HCT116 (cell line): Measurements from ENCODE around the gene RPL15. TPM values are rescaled to one million over a fixed set of nuclear protein-coding genes. Genes with fewer than 3 reads are reported as not detected.

ENCODE experiments used
- ATAC-seq: fragments of 200-7000 bp; cut with Tn5 transposase; 2 replicates; pipeline ENCODE4 v1.9.1; 2020; ENCODE audit warnings: mild to moderate bottlenecking, moderate library complexity
- BruUV-seq: library from RNA; stranded (reverse); fragments of 400-500 nt; replicated peaks from 2 replicates; lab custom pipeline; 2021; lab: Mats Ljungman, UMichigan
- CTCF ChIA-PET: fragments of 300-600 bp; sonication (Branson Sonifier 250); formaldehyde crosslinking; loops from one replicate; lab custom pipeline; 2021; ENCODE audit warnings: antibody characterized with exemption; lab: Charles Lee
- POLR2A ChIA-PET: fragments of 300-600, 350-600 bp; sonication (Branson Sonifier 250); formaldehyde crosslinking; loops from one replicate; lab custom pipeline; 2021; ENCODE audit warnings: antibody characterized with exemption; lab: Charles Lee
- RAD21 ChIA-PET, 2 experiments: fragments of 300-600 bp; sonication (Branson Sonifier 250); formaldehyde crosslinking; loops; one replicate each; lab custom pipeline; 2023; ENCODE audit warnings: low total read pairs in 2 of 2; ENCODE audit not compliant: uncharacterized antibody in 2 of 2, unreplicated experiment in 2 of 2, low non-redundant PET in 1 of 2; lab: Charles Lee
- DNase-seq: peaks from one replicate; pipeline ENCODE4 v3.0.0-alpha.2; 2010; ENCODE audit warnings: low read depth, low spot score
- H2AFZ ChIP-seq: fragments of 200-600 bp; shearing (Covaris generic), sonication (generic); 2 replicates; pipeline ENCODE4 v1.6.1; 2017; ENCODE audit warnings: low read depth, mixed run types, mixed read lengths, antibody characterized with exemption, low read length; ENCODE audit not compliant: poor library complexity, severe bottlenecking
- H3K27ac ChIP-seq: 2 replicates; pipeline ENCODE4 v1.5.1; 2012; ENCODE audit warnings: low read depth, low read length
- H3K27me3 ChIP-seq: fragments of 200-600 bp; sonication (generic); 2 replicates; pipeline ENCODE4 v1.6.1; 2016; ENCODE audit warnings: mixed run types, low read length, mixed read lengths; ENCODE audit not compliant: insufficient read depth
- H3K36me3 ChIP-seq, 2 experiments: fragments of 200-500 bp in 1 of 2; fragments of 200-600 bp in 1 of 2; sonication (Bioruptor generic) in 1 of 2; sonication (generic) in 1 of 2; 2 replicates each; pipeline versions ENCODE4 v1.5.1 to v1.6.1; 2014 to 2016; ENCODE audit warnings: low read length in 2 of 2, inconsistent platforms in 1 of 2, mixed read lengths in 1 of 2, mixed run types in 1 of 2; ENCODE audit not compliant: insufficient read depth in 2 of 2, control insufficient read depth in 1 of 2
- H3K4me1 ChIP-seq, 2 experiments: fragments of 200-600 bp in 1 of 2; sonication (generic) in 1 of 2; 2 replicates each; pipeline versions ENCODE4 v1.5.1 to v1.6.1; 2012 to 2017; ENCODE audit warnings: low read length in 2 of 2, inconsistent platforms in 1 of 2, mild to moderate bottlenecking in 1 of 2, mixed read lengths in 1 of 2, mixed run types in 1 of 2, moderate library complexity in 1 of 2; ENCODE audit not compliant: insufficient read depth in 2 of 2, control insufficient read depth in 1 of 2
- H3K4me2 ChIP-seq: fragments of 200-600 bp; sonication (generic); 2 replicates; pipeline ENCODE4 v1.6.1; 2017; ENCODE audit warnings: mixed run types, low read length, mixed read lengths
- H3K4me3 ChIP-seq, 2 experiments: fragments of 200-600 bp in 1 of 2; sonication (generic) in 1 of 2; replicated peaks in 1 of 2; 2 replicates each; pipeline ENCODE4 v1.5.1; 2011 to 2016; ENCODE audit warnings: low read length in 2 of 2, control low read depth in 1 of 2, low read depth in 1 of 2, mild to moderate bottlenecking in 1 of 2, mixed read lengths in 1 of 2, mixed run types in 1 of 2
- H3K79me2 ChIP-seq: fragments of 200-600 bp; sonication (generic); 2 replicates; pipeline ENCODE4 v1.6.1; 2017; ENCODE audit warnings: mild to moderate bottlenecking, mixed run types, low read length, moderate library complexity, mixed read lengths; ENCODE audit not compliant: insufficient read depth
- H3K9ac ChIP-seq: fragments of 200-600 bp; sonication (generic); 2 replicates; pipeline ENCODE4 v1.6.1; 2016; ENCODE audit warnings: low read length, mixed read lengths
- H3K9me2 ChIP-seq: fragments of 200-600 bp; sonication (generic), shearing (Covaris generic); 2 replicates; pipeline ENCODE4 v1.6.1; 2017; ENCODE audit warnings: mixed run types, mild to moderate bottlenecking, moderate library complexity; ENCODE audit not compliant: insufficient read depth
- H3K9me3 ChIP-seq, 2 experiments: fragments of 200-500 bp in 1 of 2; fragments of 200-600 bp in 1 of 2; sonication (Bioruptor generic) in 1 of 2; sonication (generic) in 1 of 2; 2 replicates each; pipeline ENCODE4 v1.6.1; 2014 to 2017; ENCODE audit warnings: low read length in 2 of 2, mixed read lengths in 2 of 2, inconsistent platforms in 1 of 2, low read depth in 1 of 2, mild to moderate bottlenecking in 1 of 2, mixed run types in 1 of 2, moderate library complexity in 1 of 2; ENCODE audit not compliant: control insufficient read depth in 1 of 2, insufficient read depth in 1 of 2
- H4K20me1 ChIP-seq: fragments of 200-600 bp; sonication (generic), shearing (Covaris generic); 2 replicates; pipeline ENCODE4 v1.6.1; 2017; ENCODE audit warnings: mixed run types, mild to moderate bottlenecking, moderate library complexity; ENCODE audit not compliant: insufficient read depth
- CBX3 ChIP-seq: IDR thresholded peaks from 2 replicates; pipeline ENCODE4 v1.6.1; 2012; ENCODE audit warnings: low read depth
- EGR1 ChIP-seq: IDR thresholded peaks from 2 replicates; pipeline ENCODE4 v1.6.1; 2012; ENCODE audit warnings: low read depth
- EZH2 ChIP-seq: fragments of 200-600 bp; sonication (generic); IDR thresholded peaks from 2 replicates; pipeline ENCODE4 v1.6.1; 2017; ENCODE audit warnings: antibody characterized with exemption, mixed run types
- EZH2phosphoT487 ChIP-seq: fragments of 200-600 bp; IDR thresholded peaks from 2 replicates; pipeline ENCODE4 v1.6.1; 2018; ENCODE audit warnings: antibody characterized with exemption, borderline replicate concordance
- FOSL1 ChIP-seq: IDR thresholded peaks from 2 replicates; pipeline ENCODE4 v1.6.1; 2012; ENCODE audit warnings: low read depth
- JUND ChIP-seq: IDR thresholded peaks from 2 replicates; pipeline ENCODE4 v1.6.1; 2012
- MAX ChIP-seq: IDR thresholded peaks from 2 replicates; pipeline ENCODE4 v1.6.1; 2012
- POLR2A ChIP-seq: IDR thresholded peaks from 2 replicates; pipeline ENCODE4 v1.7.0; 2011; ENCODE audit warnings: borderline replicate concordance; ENCODE audit not compliant: insufficient read depth, insufficient read length; ENCODE audit errors: extremely low read depth
- POLR2AphosphoS5 ChIP-seq: IDR thresholded peaks from 2 replicates; pipeline ENCODE4 v1.6.1; 2011; ENCODE audit warnings: mild to moderate bottlenecking, low read depth, low read length, moderate library complexity
- RAD21 ChIP-seq: IDR thresholded peaks from 2 replicates; pipeline ENCODE4 v1.6.1; 2012; ENCODE audit warnings: low read depth, mild to moderate bottlenecking
- SIN3A ChIP-seq: IDR thresholded peaks from 2 replicates; pipeline ENCODE4 v1.6.1; 2012; ENCODE audit warnings: low read depth
- SP1 ChIP-seq: IDR thresholded peaks from 2 replicates; pipeline ENCODE4 v1.6.1; 2012; ENCODE audit warnings: low read depth
- SRF ChIP-seq: IDR thresholded peaks from 2 replicates; pipeline ENCODE4 v1.6.1; 2012; ENCODE audit warnings: low read depth
- TCF7L2 ChIP-seq: IDR thresholded peaks from 2 replicates; pipeline ENCODE4 v1.7.0; 2011; ENCODE audit warnings: borderline replicate concordance, inconsistent platforms; ENCODE audit not compliant: insufficient read depth, insufficient read length; ENCODE audit errors: extremely low read depth
- YY1 ChIP-seq: IDR thresholded peaks from 2 replicates; pipeline ENCODE4 v1.6.1; 2011; ENCODE audit warnings: low read length, low read depth, moderate library complexity, mild to moderate bottlenecking; ENCODE audit not compliant: insufficient replicate concordance; ENCODE audit errors: extremely low read depth
- ZFX ChIP-seq: fragments of 450-650 bp; IDR thresholded peaks from 2 replicates; pipeline ENCODE4 v1.6.1; 2017
- ZNF274 ChIP-seq: fragments of 200-500 bp; sonication (Bioruptor generic); IDR thresholded peaks from 2 replicates; pipeline ENCODE4 v1.6.1; 2014; ENCODE audit warnings: mild to moderate bottlenecking, low read depth, low read length, inconsistent platforms
- intact Hi-C: fragments of 100-400 bp; cut with micrococcal nuclease; formaldehyde crosslinking; loops from 2 replicates; pipeline ENCODE4 v1.10.0; 2022
- total RNA-seq: library from RNA; stranded (reverse); gene quantifications from one replicate; pipeline ENCODE4 v1.2.1, GENCODE V29; 2021; ENCODE audit not compliant: unreplicated experiment
- TF ChIP-seq, protein P1 (sequence below): IDR thresholded peaks from 2 replicates; pipeline ENCODE4 v1.6.1; 2012
- TF ChIP-seq, protein P2 (sequence below): IDR thresholded peaks from 2 replicates; pipeline ENCODE4 v1.6.1; 2011; ENCODE audit warnings: mild to moderate bottlenecking, low read length, moderate library complexity; ENCODE audit not compliant: insufficient replicate concordance; ENCODE audit errors: extremely low read depth
- TF ChIP-seq, protein P3 (sequence below), 3 experiments: fragments of 200-600 bp in 1 of 3; sonication (generic) in 1 of 3; IDR thresholded peaks in 2 of 3; conservative IDR thresholded peaks in 1 of 3; 2 replicates each; pipeline ENCODE4 v1.5.1; 2012 to 2017; ENCODE audit warnings: low read depth in 2 of 3, low read length in 2 of 3, antibody characterized with exemption in 1 of 3, borderline replicate concordance in 1 of 3, control low read depth in 1 of 3, mild to moderate bottlenecking in 1 of 3, mixed read lengths in 1 of 3, mixed run types in 1 of 3, moderate library complexity in 1 of 3; ENCODE audit not compliant: insufficient read depth in 1 of 3

RPL15 gene
- total RNA-seq, 1 experiment from 2014 or later = 2,177 TPM

GRCh38 chr3:23944861-23945662, 28.1 kb downstream of the RPL15 start, which contains the start of gene NR1D2:
TSS of gene NR1D2 (plus strand) at chr3:23945286. CDS start at chr3:23945579, 293 bp downstream.
- no peak within 1 kb of the TSS for H2AFZ ChIP-seq
- TF ChIP-seq EZH2 = no peak
- no peak for TF ChIP-seq SP1
- peak; percentile 15 for TF ChIP-seq TCF7L2
- no peak for TF ChIP-seq RAD21
- no peak for TF ChIP-seq SIN3A
- no peak for TF ChIP-seq SRF
- TF ChIP-seq, protein P1, sequence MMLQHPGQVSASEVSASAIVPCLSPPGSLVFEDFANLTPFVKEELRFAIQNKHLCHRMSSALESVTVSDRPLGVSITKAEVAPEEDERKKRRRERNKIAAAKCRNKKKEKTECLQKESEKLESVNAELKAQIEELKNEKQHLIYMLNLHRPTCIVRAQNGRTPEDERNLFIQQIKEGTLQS = no peak
- no peak for TF ChIP-seq FOSL1
- TF ChIP-seq POLR2AphosphoS5 = peak; percentile 80
- no peak for TF ChIP-seq EGR1
- no peak for TF ChIP-seq ZNF274
- TF ChIP-seq, protein P2, sequence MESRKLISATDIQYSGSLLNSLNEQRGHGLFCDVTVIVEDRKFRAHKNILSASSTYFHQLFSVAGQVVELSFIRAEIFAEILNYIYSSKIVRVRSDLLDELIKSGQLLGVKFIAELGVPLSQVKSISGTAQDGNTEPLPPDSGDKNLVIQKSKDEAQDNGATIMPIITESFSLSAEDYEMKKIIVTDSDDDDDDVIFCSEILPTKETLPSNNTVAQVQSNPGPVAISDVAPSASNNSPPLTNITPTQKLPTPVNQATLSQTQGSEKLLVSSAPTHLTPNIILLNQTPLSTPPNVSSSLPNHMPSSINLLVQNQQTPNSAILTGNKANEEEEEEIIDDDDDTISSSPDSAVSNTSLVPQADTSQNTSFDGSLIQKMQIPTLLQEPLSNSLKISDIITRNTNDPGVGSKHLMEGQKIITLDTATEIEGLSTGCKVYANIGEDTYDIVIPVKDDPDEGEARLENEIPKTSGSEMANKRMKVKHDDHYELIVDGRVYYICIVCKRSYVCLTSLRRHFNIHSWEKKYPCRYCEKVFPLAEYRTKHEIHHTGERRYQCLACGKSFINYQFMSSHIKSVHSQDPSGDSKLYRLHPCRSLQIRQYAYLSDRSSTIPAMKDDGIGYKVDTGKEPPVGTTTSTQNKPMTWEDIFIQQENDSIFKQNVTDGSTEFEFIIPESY = no peak
- TF ChIP-seq ZFX = no peak
- TF ChIP-seq MAX = peak; percentile 58; the same call in 1 of the 2 replicates
- no peak for TF ChIP-seq EZH2phosphoT487
- no peak for TF ChIP-seq CBX3
- no peak for TF ChIP-seq JUND
- TF ChIP-seq YY1 = no peak
- TF ChIP-seq, protein P3, sequence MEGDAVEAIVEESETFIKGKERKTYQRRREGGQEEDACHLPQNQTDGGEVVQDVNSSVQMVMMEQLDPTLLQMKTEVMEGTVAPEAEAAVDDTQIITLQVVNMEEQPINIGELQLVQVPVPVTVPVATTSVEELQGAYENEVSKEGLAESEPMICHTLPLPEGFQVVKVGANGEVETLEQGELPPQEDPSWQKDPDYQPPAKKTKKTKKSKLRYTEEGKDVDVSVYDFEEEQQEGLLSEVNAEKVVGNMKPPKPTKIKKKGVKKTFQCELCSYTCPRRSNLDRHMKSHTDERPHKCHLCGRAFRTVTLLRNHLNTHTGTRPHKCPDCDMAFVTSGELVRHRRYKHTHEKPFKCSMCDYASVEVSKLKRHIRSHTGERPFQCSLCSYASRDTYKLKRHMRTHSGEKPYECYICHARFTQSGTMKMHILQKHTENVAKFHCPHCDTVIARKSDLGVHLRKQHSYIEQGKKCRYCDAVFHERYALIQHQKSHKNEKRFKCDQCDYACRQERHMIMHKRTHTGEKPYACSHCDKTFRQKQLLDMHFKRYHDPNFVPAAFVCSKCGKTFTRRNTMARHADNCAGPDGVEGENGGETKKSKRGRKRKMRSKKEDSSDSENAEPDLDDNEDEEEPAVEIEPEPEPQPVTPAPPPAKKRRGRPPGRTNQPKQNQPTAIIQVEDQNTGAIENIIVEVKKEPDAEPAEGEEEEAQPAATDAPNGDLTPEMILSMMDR (IDR thresholded peaks at IDR 0.05 in 2 of 3, conservative IDR thresholded peaks at IDR 0.05 in 1 of 3; ENCODE audit: borderline replicate concordance in 1 of 3, insufficient read depth in 1 of 3, low read depth in 2 of 3, low read length in 2 of 3) = no peak
- peak; percentile 16 for TF ChIP-seq POLR2A

More at GRCh38 chr3:23944861-23945662, 28.1 kb downstream of the RPL15 start, which contains the start of gene NR1D2:
- POLR2A ChIA-PET = no interaction called here
- H3K4me3 ChIP-seq = peak within 1 kb of the TSS; percentile 67 to 72
- H4K20me1 ChIP-seq = no peaks in the 10 kb centered on the region; the same call in 1 of the 2 replicates
- H3K4me2 ChIP-seq = peak within 1 kb of the TSS; percentile 96
- H3K27ac ChIP-seq = peak within 1 kb of the TSS; percentile 89
- intact Hi-C loops = loop anchor here (2.0 kb wide), 1 partner anchor 16 kb away; no protein-coding TSS in a partner anchor
- no peaks in the 10 kb centered on the region for H3K36me3 ChIP-seq
- peak within 1 kb of the TSS; percentile 92 for H3K9ac ChIP-seq
- RAD21 ChIA-PET = no interaction called here
- no TSS peak for BruUV-seq
- DNase-seq (peak; percentile 44), ATAC-seq (peak; percentile 58)
- no peaks in the 10 kb centered on the region for H3K9me2 ChIP-seq
- no peaks in the 10 kb centered on the region for H3K27me3 ChIP-seq
- H3K4me1 ChIP-seq = peaks cover 43 to 50% of the 10 kb centered on the region in 2 experiments
- H3K9me3 ChIP-seq = no peaks in the 10 kb centered on the region
- peaks cover 40% of the 10 kb centered on the region for H3K79me2 ChIP-seq
- CTCF ChIA-PET = no interaction called here
